SIG-M5 (cell line): Measurements from ENCODE around the gene ANKRD36.
"Not testable (repeated sequence)": the region's sequence is repeated elsewhere in the genome, so short reads cannot be mapped to it uniquely, and the experiment has no call there.

Source experiments
- DNase-seq: peaks from one replicate; lab custom pipeline; 2025; lab: John Stamatoyannopoulos, UW

The ANKRD36 gene

GRCh38 chr2:97113882-97114255 is 916 bp downstream of the ANKRD36 start:
- not testable (repeated sequence) for DNase-seq

DNA sequence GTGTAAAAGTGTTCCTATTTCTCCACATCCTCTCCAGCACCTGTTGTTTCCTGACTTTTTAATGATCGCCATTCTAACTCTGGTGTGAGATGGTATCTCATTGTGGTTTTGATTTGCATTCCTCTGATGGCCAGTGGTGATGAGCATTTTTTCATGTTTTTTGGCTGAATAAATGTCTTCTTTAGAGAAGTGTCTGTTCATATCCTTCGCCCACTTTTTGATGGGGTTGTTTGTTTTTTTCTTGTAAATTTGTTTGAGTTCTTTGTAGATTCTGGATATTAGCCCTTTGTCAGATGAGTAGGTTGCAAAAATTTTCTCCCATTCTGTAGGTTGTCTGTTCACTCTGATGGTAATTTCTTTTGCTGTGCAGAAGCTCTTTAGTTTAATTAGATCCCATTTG is 16.1 kb downstream of the ANKRD36 start:
- DNase-seq: not testable (repeated sequence)

DNA sequence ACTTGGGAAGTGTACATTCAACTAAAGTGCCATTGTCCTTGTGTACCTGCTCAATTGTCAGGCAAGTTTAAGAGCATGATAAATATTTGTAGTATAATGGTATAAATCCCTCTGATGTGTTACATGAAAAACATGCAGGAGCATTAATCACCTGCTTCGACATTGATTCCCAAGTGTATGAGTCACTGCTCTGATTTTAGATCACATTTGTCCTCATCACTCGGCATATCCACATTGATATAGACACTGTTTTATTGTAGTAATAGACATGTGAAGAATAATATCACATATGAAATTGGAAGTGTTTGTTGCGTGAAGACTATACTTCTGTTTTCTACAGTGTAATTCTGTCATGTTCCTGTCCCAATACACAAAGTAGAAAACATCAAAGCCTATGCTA is 31.1 kb downstream of the ANKRD36 start:
- not testable (repeated sequence) for DNase-seq

DNA sequence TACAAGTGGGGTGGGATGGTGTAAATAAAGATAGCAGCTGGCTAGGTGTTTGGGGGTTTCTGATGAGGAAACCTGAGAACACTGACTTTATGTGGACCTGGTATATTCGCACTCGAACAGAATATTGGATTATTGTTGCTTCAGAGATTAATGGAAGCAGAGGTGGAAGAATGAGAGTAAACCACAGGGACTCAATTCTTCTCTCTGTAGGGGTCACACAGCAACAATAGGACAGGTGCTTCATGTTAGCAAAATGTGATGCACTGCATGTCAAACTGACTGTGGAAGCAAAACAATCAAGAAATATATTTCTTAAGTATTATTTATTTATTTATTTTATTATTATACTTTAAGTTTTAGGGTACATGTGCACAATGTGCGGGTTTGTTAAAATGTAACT is 53.6 kb downstream of the ANKRD36 start:
- DNase-seq: not testable (repeated sequence)

- not testable (repeated sequence) for DNase-seq
Measured at GRCh38 chr2:97167938-97168337, 55.0 kb downstream of the ANKRD36 start.

GRCh38 chr2:97168583-97168982 is 55.6 kb downstream of the ANKRD36 start:
- DNase-seq: not testable (repeated sequence)

- DNase-seq: not testable (repeated sequence)
Measured at GRCh38 chr2:97180391-97180790, 67.4 kb downstream of the ANKRD36 start.

GRCh38 chr2:97195349-97195748 is 82.4 kb downstream of the ANKRD36 start:
- not testable (repeated sequence) for DNase-seq

DNA sequence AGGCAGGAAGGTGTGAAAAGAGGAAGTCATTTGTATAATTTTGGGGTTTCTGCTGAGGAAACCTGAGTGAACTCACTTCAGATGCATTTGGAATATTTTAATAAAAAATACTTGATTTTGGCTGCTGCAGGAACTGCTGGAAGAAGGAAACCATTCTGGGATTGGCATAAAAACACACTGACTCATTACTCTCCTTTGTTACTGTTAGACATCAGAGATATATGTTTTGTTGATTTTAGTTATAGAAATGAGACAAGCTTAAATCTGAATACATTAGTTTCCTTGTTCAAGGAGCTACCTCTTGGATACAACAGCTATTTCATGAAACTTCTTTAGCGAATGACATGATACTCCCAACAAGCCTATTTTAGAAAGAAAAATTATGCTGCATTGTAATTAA is 84.3 kb downstream of the ANKRD36 start:
- not testable (repeated sequence) for DNase-seq

- DNase-seq: not testable (repeated sequence)
Measured at GRCh38 chr2:97200887-97201286, 87.9 kb downstream of the ANKRD36 start.

GRCh38 chr2:97202643-97203250 is 89.8 kb downstream of the ANKRD36 start:
- DNase-seq: not testable (repeated sequence)

DNA sequence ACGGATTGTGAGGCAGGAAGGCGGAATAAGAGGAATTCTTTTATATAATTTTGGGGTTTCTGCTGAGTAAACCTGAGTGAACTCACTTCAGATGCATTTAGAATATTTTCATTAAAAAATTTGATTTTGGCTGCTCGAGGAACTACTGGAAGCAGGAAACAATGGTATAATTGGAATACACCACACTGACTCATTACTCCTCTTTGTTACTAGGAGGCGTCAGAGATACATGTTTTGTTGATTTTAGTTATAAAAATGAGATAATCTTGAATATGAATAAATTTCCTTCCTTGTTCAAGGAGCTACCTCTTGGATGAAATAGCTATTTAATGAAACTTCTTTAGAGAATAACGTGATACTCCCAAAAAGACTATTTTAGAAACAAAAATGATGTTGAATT is 97.4 kb downstream of the ANKRD36 start:
- no peak for DNase-seq

GRCh38 chr2:97215025-97215424 is 102.1 kb downstream of the ANKRD36 start:
- not testable (repeated sequence) for DNase-seq

DNA sequence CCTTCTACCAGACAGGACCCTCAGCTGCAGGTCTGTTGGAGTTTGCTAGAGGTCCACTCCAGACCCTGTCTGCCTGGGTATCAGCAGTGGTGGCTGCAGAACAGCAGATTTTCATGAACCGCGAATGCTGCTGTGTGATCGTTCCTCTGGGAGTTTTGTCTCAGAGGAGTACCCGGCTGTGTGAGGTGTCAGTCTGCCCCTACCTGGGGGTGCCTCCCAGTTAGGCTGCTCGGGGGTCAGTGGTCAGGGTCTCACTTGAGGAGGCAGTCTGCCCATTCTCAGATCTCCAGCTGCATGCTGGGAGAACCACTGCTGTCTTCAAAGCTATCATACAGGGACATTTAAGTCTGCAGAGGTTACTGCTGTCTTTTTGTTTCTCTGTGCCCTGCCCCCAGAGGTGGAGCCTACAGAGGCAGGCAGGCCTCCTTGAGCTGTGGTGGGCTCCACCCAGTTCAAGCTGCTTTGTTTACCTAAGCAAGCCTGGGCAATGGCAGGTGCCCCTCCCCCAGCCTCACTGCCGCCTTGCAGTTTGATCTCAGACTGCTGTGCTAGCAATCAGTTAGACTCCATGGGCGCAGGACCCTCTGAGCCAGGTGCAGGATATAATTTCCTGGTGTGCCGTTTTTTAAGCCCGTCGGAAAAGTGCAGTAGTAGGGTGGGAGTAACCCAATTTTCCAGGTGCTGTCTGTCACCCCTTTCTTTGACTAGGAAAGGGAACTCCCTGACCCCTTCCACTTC is 118.1 kb downstream of the ANKRD36 start:
- not testable (repeated sequence) for DNase-seq

GRCh38 chr2:97232981-97233380 is 120.0 kb downstream of the ANKRD36 start:
- not testable (repeated sequence) for DNase-seq

DNA sequence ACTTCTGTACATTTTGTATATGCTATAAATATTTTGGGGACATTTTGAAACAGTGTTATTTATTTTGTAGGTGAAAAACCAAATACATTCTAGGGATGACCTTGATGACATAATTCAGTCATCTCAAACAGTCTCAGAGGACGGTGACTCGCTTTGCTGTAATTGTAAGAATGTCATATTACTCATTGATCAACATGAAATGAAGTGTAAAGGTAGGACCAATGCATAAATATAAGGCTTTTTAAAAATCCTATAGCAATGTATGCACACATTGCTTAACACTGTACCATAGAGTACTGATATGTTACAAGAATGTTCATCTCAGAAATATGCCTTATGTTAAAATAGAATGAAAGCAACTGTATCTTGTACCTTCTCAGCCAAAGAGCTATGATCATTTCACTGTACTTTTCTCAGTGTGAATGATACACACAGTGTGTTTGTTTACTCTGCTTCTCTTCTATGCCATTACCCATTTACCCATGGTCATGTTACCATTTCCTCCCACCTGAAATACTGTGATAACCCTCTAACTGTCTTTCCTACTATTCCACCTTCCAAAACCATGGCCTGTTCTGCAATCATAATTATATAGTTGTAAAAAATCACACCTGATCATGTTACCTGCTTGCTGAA is 120.8 kb downstream of the ANKRD36 start:
- not testable (repeated sequence) for DNase-seq

DNA sequence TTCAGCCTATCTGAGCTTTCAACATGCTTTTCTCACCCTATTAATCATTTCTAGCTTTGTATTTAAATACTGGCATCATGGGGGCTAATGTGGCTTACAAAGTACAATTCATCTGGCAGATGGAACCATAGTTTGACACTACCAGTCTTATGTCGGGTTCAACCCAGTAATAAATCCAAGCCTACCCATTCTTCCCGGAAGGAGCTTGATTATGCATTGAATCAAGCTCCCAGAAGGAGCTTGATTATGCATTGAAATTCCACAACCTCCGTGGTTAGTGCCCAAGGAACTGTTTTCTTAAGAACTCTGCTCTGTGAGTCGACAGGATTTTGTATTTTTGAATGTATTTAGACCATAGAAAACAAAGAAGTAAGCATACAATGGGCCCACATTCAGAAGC is 148.2 kb downstream of the ANKRD36 start:
- not testable (repeated sequence) for DNase-seq

DNA sequence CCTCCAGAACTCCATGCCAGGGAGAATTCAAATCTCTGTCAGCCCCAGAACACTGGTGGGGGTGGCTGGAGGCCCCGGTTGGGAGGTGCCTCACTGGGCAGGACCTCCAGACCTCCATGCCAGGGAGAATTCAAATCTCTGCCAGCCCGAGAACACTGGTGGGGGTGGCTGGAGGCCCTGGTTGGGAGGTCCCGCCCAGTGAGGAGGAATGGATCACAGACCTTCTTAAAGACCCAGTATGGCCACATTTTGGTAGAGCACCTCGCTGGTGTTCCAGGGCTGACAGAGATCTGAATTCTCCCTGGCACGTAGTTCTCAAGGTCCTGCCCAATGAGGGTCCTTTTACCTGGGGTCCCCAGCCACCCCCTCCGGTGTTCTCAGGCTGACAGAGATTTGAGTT is 153.5 kb downstream of the ANKRD36 start:
- not testable (repeated sequence) for DNase-seq

DNA sequence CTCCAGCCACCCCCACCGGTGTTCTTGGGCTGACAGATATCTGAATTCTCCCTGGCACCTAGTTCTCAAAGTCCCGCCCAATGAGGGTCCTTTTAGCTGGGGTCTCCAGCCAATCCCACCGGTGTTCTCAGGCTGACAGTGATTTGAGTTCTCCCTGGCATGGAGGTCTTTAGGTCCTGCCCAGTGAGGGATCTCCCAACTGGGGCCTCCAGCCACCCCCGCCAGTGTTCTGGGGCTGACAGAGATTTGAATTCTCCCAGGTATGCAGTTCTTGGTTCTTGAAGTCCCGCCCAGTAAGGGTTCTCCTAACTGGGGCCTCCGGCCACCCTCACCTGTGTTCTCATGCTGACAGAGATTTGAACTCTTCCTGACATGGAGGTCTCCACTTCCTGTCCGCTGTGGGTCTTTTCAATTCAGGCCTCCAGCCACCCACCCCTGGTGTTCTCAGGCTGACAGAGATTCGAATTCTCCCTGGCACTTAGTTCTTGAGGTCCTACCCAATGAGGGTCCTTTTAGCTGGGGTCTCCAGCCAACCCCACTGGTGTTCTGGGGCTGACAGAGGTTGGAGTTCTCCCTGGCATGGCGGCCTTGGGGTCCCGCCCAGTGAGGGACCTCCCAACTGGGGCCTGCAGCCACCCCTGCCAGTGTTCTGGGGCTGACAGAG is 154.6 kb downstream of the ANKRD36 start:
- DNase-seq: no peak

GRCh38 chr2:97268075-97268591 is 155.2 kb downstream of the ANKRD36 start:
- not testable (repeated sequence) for DNase-seq

DNA sequence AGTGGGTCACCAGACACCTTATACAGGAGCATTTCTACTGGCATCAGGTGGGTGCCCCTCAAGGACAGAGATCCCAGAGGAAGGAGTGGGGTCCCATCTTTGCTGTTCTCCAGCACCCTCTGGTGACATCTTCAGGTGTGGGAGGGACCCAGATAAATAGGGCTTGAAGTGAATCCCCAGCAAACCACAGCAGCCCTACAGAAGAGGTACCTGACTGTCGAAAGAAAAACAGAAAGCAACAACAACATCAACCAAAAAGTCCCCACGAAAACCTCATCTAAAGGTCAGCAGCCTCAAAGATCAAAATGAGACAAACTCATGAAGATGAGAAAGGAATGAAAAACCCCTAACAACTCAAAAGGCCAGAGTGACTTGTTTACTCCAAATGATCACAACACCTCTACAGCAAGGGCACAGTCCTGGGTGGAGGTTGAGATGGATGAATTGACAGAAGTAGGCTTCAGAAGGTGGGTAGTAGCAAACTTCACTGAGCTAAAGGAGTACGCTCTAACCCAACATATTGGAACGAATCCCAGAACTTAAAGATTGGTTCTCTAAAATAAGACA is 163.4 kb downstream of the ANKRD36 start:
- not testable (repeated sequence) for DNase-seq

GRCh38 chr2:97285187-97285586 is 172.2 kb downstream of the ANKRD36 start:
- DNase-seq: not testable (repeated sequence)
